Choroid plexus epithelial cell (primary cell): ENCODE data around the gene LOXHD1.

ENCODE experiments used
- DNase-seq: peaks from one replicate; pipeline ENCODE4 v3.0.0-alpha.2; 2010; ENCODE audit warnings: low read depth
- H3K4me3 ChIP-seq: 2 replicates; pipeline ENCODE4 v1.5.1; 2011; ENCODE audit warnings: low read depth, mild to moderate bottlenecking, control low read depth, low read length, moderate library complexity
- TF ChIP-seq, protein P1 (sequence below): conservative IDR thresholded peaks from 2 replicates; pipeline ENCODE4 v1.5.1; 2011; ENCODE audit warnings: low read depth, mild to moderate bottlenecking, control low read depth, inconsistent platforms, low read length, moderate library complexity

Gene LOXHD1, protein sequence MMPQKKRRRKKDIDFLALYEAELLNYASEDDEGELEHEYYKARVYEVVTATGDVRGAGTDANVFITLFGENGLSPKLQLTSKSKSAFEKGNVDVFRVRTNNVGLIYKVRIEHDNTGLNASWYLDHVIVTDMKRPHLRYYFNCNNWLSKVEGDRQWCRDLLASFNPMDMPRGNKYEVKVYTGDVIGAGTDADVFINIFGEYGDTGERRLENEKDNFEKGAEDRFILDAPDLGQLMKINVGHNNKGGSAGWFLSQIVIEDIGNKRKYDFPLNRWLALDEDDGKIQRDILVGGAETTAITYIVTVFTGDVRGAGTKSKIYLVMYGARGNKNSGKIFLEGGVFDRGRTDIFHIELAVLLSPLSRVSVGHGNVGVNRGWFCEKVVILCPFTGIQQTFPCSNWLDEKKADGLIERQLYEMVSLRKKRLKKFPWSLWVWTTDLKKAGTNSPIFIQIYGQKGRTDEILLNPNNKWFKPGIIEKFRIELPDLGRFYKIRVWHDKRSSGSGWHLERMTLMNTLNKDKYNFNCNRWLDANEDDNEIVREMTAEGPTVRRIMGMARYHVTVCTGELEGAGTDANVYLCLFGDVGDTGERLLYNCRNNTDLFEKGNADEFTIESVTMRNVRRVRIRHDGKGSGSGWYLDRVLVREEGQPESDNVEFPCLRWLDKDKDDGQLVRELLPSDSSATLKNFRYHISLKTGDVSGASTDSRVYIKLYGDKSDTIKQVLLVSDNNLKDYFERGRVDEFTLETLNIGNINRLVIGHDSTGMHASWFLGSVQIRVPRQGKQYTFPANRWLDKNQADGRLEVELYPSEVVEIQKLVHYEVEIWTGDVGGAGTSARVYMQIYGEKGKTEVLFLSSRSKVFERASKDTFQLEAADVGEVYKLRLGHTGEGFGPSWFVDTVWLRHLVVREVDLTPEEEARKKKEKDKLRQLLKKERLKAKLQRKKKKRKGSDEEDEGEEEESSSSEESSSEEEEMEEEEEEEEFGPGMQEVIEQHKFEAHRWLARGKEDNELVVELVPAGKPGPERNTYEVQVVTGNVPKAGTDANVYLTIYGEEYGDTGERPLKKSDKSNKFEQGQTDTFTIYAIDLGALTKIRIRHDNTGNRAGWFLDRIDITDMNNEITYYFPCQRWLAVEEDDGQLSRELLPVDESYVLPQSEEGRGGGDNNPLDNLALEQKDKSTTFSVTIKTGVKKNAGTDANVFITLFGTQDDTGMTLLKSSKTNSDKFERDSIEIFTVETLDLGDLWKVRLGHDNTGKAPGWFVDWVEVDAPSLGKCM (N-terminal part only)

DNA sequence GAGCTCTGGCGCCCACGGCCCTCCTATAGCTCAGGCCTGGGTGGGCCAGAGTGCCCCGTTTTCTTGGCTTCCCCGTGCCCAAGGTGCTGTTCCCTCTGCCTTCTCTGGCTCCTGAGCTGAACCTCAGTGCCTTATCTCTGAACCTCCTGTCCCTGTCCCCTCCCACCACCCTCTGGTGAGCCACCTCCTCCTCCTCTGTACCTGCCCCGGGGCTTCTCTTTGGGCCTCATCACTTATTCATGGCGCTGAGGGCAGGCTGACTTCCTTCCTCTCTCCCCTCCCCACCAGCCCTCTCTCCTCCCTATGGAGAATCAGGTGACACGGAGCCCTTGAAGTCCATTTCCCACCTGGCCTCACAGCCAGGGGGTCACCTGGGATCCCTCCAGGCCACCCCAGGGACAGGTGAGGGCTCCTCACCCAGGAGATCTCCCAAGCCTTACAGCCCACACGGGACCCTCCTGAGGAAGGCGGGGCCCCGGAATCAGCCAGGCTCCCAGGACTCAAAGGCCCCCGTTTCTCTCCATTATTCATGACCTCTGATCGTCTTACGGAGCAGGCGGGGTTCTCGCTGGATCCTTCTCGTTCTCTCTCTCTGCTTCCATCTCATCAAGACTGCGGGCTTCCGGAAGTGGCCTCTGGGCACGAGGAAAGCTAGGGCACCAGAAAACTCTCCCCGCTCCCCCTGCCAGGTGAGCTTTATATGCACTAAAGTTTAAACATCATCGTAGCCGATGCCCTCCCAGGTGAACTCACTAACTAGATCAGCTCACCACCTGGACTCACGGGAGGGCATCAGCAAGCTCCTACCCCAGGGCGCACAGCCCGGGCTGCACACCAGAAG is at the start of gene LOXHD1:
TSS of gene LOXHD1 (minus strand) at position 106 of the 841 bp plus-strand sequence. CDS start 187 bp downstream, outside the sequence.
- H3K4me3 ChIP-seq = no peak within 1 kb of the TSS
- DNase-seq = no peak
- TF ChIP-seq, protein P1, sequence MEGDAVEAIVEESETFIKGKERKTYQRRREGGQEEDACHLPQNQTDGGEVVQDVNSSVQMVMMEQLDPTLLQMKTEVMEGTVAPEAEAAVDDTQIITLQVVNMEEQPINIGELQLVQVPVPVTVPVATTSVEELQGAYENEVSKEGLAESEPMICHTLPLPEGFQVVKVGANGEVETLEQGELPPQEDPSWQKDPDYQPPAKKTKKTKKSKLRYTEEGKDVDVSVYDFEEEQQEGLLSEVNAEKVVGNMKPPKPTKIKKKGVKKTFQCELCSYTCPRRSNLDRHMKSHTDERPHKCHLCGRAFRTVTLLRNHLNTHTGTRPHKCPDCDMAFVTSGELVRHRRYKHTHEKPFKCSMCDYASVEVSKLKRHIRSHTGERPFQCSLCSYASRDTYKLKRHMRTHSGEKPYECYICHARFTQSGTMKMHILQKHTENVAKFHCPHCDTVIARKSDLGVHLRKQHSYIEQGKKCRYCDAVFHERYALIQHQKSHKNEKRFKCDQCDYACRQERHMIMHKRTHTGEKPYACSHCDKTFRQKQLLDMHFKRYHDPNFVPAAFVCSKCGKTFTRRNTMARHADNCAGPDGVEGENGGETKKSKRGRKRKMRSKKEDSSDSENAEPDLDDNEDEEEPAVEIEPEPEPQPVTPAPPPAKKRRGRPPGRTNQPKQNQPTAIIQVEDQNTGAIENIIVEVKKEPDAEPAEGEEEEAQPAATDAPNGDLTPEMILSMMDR = no peak

DNA sequence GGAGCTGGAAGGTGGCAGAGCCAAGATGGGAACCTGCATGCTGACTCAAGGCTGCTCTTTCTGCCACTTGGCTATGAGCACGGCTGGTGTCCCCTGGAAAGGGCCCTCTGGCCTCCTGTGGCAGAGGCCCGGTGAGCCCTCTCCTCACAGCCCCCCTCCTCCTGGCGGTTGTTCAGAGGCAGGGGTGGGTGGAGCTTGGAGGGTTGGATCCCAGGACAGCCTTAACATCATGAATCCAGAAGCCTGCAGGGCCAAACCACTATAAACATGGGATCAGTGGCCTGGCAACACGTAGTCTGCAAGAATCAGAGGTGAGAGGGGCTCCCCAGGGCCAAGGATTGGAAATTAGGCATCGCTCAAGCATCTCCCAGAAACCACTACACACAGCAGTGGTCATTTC is 48.5 kb upstream of the LOXHD1 start:
- H3K4me3 ChIP-seq = no peak overlapping the region

DNA sequence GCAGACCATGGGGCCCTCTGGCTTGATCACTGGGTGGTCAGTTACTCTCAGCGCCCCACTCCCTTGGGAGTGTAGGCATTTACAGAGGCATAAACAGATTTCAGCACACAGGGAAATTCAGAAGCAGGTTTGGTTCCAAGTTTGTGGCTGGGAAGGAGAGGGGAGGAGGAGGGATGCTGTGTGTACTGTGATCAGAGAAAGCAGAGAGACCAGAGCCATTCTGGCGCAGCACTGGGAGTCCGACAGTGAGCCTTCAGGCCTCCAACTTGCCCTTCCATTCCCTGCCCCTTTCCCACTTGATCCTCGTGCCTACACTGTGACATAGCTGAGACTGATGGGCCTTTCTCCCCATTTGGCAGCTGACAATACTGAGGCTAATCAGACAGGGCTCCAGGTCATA is 47.8 kb upstream of the LOXHD1 start:
- TF ChIP-seq, protein P1 = no peak
- no peak for DNase-seq
- no peak overlapping the region for H3K4me3 ChIP-seq

More for the DNA sequence above, 48.5 kb upstream of the LOXHD1 start:
- TF ChIP-seq, protein P1 = no peak
- no peak for DNase-seq

DNA sequence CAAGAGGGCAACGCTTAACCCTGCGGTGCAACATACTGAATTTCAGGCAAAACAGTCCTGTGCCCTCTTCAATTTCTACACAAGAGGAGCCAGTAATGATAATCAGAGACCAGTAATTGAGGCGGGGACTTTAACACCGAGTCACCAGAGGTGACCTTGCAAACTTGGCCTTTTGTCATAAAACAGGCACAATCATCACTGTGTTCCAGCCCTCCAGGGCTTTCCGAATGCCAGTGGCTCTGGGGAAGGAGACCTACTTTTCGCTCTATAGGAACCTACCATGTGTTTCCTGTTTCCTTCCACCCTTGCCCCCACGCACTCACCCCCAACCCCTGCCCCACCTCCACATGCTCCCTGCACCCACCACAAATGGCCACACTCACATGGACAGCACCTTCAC is 47.2 kb upstream of the LOXHD1 start:
- TF ChIP-seq, protein P1 = no peak
- DNase-seq = no peak
- H3K4me3 ChIP-seq = no peak overlapping the region

DNA sequence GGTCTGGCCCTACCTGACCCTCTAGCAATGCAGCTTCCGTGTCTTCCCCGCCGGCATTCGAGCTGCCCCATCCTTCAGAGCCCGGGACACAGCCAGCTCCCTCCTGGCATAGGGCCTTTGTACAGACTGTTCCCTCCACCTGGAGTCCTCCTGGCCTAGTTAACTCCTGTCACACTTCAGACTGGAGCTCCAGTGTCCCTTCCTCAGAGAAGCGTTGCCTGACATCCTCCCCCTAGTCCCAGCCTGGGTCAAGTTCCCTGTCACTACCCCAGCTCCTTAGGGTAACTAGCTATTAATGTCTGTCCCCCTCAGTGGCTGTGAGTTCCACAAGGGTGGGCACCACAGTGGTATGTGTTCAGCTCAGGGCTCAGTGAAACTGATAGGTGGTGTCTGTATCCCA is 45.5 kb upstream of the LOXHD1 start:
- TF ChIP-seq, protein P1 = no peak
- H3K4me3 ChIP-seq = no peak overlapping the region
- DNase-seq = no peak
